Upper lobe of left lung (tissue), 4 donors: ENCODE data around the gene EDC3.

Experiments used
- CTCF ChIP-seq, 6 experiments: fragments of 450-650 bp in 4 of 6; fragments of 200-600 bp in 2 of 6; sonication (generic) in 2 of 6; IDR thresholded peaks; one replicate each; pipeline ENCODE4 v1.5.1; 2016 to 2019; ENCODE audit warnings: antibody characterized with exemption in 6 of 6
- EP300 ChIP-seq, 4 donors: sonication (generic); formaldehyde crosslinking; IDR thresholded peaks; one replicate each; pipeline ENCODE4 v1.5.1; 2017; ENCODE audit warnings: antibody characterized with exemption in 4 of 4, control low read depth in 2 of 4
- POLR2A ChIP-seq, 4 donors: fragments of 450-650 bp; IDR thresholded peaks; one replicate each; pipeline ENCODE4 v1.5.1; 2016 to 2017; ENCODE audit warnings: antibody characterized with exemption in 4 of 4, mild to moderate bottlenecking in 2 of 4
- POLR2AphosphoS5 ChIP-seq, 2 donors: sonication (generic); formaldehyde crosslinking; IDR thresholded peaks; one replicate each; pipeline ENCODE4 v1.5.1; 2017; ENCODE audit warnings: antibody characterized with exemption in 2 of 2

GRCh38 chr15:74725225-74725774, 29.5 kb upstream of the EDC3 start, which contains the start of gene CYP1A1:
- no peak for TF ChIP-seq CTCF (IDR thresholded peaks at IDR 0.05)
- TF ChIP-seq POLR2A (IDR thresholded peaks at IDR 0.05) = no peak
- TF ChIP-seq POLR2AphosphoS5 (IDR thresholded peaks at IDR 0.05) = no peak
- TF ChIP-seq EP300 (IDR thresholded peaks at IDR 0.05) = no peak
